ENCODE data around the gene UQCC2.
A peak's percentile ranks its signal among the peaks of the same experiment; 100 is the strongest.

Gene UQCC2

DNA sequence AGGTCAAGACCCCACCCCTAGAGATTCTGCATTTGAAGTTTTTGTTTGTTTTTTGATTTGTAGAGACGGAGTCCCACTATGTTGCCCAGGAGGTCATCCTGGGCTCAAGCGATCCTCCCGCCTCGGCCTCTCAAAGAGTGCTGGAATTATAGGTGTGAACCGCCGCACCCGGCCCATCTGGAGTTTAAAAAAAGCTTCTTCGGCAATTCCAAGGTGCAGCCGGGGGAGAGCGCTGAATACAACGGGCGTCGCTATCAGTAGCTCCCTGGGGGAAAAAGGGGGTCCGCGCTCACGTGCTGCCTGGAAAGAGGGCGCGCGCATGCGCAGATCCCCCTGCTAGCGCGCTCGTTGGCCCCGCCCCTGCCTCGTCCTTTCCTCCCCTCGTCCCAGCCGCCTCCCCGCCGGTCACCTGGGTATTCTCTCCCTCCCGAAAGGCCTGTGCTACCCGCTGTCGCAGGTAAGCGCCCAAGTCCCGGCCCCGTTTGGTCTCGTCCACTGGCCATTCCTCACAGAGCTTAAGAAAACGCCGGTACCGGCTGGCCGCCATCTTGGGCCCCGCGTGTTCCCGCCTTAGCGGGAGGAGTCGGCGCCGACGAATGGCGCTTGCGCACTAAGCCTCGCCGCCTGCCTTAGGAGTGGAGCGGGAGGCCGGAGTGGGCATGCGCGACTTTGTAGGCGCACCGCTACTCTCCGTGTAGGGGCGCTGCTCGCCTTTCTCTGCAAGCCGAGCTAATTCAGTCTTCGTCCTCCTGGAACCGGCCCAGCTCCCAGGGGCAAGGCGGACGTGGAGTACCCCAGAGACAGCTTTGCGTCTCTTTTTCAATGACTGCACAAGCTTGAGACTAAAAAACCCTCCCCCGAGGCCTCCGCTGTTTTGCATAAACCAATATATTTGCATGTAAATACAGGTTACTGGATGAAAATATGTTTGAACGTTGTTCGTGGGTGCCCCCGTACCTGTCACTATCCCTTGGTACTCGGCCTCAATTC lies at the start of gene UQCC2:
Gene UQCC2 (minus strand): TSS at position 561 of the 990 bp plus-strand sequence. CDS start 14 bp downstream, at position 547.
- Histone ChIP-seq H3K4me3 (peak within 1 kb of the TSS; percentile 51 to 86 (median 71)), H3K27ac (peak within 1 kb of the TSS; percentile 65 to 98 (median 94))

- H3K4me3 ChIP-seq = no peak overlapping the region
- no peak overlapping the region for H3K27ac ChIP-seq
These were observed 48.6 kb upstream of the UQCC2 start for GRCh38 chr6:33759887-33760629.

DNA sequence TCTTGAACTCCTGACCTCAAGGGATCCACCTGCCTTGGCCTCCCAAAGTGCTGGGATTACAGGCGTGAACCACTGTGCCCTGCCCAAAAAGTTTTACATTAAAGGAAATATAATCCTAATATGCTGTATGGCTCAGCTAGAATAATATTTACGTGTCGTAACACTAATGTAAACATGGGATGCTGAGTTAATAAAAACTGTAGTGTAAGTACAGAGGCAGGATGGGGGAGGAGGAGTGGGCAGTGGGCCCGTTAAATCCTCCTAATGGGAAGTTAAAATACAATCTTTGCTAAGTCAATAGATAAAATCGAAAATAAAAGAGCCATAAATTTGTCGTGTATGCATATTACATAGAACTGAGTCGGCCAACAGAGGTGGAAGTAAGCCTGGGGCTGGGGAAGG lies 47.3 kb upstream of the UQCC2 start:
- H3K4me3 ChIP-seq = no peak overlapping the region
- H3K27ac ChIP-seq = no peak overlapping the region

GRCh38 chr6:33757906-33758305 lies 46.4 kb upstream of the UQCC2 start:
- Histone ChIP-seq H3K27ac (no peak overlapping the region), H3K4me3 (no peak overlapping the region)

DNA sequence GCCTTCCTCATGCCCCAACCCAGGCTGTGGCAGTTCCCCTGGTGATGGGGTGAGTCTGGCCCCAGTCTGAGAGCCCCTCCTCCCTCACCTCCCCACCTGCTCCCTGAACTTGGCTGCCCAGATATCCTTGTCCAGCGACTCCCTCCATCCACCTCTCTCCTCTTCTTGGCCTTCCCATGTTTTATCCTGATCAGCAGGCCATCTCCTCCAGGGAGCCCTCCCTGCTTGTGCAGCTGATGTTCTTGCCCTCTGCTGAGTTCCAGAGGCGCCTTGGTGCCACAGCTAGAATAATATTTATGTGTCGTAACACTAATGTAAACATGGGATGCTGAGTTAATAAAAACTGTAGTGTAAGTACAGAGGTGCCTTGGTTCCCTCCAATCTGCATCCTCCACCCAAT lies 45.6 kb upstream of the UQCC2 start:
- Histone ChIP-seq H3K4me3 (no peak overlapping the region), H3K27ac (no peak overlapping the region)

GRCh38 chr6:33756211-33756954 lies 44.9 kb upstream of the UQCC2 start:
- Histone ChIP-seq H3K27ac (no peak overlapping the region), H3K4me3 (no peak overlapping the region)

GRCh38 chr6:33755070-33755869 lies 43.8 kb upstream of the UQCC2 start:
- Histone ChIP-seq H3K27ac (no peak overlapping the region), H3K4me3 (no peak overlapping the region)

DNA sequence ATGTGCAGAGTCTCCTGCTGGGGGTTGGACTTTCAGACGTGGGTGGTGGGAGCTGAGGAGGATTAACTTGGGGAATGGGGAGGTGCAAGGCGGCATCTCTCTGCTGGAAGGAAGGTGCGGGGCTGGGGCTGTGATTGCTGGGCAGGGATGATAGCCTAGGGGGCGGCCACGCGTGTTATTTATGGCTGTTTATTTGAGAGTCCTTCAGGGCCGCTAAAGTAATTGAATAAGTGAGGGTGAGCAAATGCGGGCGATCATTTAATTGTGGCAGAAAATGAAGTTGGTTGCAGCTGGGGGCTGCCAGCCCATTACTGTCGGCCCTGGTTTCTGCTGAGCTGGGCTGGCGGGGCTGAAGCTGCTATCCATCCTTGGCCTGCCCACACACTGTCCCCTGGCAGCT lies 42.7 kb upstream of the UQCC2 start:
- H3K4me3 ChIP-seq = no peak overlapping the region
- no peak overlapping the region for H3K27ac ChIP-seq

GRCh38 chr6:33752646-33753015 lies 41.1 kb upstream of the UQCC2 start:
- H3K4me3 ChIP-seq = no peak overlapping the region
- H3K27ac ChIP-seq = no peak overlapping the region

- Histone ChIP-seq H3K4me3 (no peak overlapping the region), H3K27ac (no peak overlapping the region)
These were observed 40.5 kb upstream of the UQCC2 start for GRCh38 chr6:33751771-33752645.

DNA sequence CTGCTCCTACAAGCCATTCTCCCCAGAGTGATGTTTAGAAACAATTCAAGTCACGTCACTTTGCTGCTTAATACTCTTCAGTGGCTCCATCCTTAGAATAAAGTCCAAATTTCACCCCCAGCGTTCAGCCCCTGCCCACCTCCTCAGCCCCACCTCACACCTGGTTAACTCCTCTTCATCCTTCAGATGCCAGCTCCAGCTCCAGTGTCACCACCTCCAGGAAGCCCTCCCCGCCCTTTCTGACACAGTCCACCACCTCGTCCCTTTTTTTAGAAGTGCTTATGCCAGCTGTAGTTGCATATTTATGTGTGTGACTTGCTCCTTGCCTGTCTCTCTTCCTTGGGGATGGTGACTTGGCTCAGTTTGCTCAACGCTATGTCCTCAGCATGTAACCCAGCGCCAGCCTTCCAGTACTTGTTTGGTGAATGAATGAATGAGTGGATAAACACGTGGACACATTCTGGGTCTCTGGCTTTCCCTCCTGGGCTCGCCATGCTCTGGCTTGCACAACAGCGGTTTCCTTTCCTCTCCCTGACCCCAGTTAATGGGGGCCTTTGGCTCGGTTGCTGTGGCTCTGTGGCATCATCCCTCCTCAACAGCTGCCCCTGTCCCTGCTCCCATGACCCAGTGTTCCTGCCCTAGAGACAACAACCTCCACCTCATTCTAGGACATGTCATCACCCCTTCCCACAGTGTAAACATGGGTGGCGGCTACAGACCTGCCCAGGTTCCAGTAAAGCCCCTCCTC lies 38.9 kb upstream of the UQCC2 start:
- no peak overlapping the region for H3K4me3 ChIP-seq
- H3K27ac ChIP-seq = no peak overlapping the region

DNA sequence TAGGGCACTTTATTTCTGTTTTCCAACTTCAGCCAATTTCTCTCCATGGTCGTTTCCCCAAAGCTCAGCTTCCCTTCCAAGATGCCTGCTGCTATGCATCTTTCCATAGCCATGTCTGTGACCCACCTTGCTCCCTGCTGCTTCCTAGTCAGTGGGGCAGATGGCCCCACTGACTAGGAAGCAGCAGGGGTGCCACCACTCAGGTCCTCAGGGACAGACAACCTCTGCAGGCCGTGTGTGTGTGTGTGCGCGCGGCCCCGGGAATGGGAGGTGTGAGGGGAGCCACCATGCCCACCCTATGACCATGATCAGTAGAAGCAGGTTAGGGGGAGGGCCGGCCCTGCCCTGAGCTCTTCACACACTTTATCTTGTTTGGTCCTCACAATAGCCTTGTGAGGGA lies 37.9 kb upstream of the UQCC2 start:
- Histone ChIP-seq H3K4me3 (no peak overlapping the region), H3K27ac (no peak overlapping the region)

DNA sequence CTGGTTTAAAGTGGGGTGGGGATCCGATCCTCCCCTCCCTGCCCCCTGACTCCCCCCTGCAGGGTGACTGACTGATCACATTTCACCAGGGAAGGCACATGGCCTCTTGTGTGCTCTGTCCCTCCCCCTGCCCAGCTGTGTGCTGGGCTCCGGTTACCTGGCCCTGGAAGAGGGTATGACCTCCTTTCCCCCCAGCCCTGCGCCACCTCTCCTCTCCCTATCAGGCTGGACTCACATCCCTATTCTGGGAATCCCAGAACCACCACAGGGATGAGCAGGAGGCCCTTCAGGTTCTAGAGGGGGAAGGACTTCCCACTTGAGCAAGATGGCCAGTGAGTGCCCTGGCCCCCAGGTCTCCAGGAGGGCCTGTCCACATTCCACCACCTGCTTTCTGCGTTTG lies 37.3 kb upstream of the UQCC2 start:
- no peak overlapping the region for H3K27ac ChIP-seq
- no peak overlapping the region for H3K4me3 ChIP-seq

DNA sequence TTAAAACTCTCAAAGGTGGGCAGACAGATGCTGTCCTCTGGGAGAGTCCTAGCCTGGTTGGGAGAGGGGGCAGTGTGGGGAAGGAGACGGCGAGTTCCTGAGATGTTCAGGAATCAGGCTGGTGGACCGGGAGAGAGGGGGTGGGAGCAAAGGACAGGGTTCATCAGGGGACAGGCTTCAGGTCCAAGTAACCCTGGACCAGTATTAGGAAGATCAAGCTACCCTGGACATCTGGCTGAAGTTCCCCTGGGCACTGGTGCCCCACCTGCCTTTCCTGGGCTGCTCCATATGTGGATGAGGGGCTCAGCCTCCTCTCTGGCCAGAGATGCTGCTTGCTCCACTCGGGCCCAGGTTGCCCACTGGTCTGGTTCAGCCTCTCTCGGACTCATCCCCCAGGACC lies 36.3 kb upstream of the UQCC2 start:
- H3K4me3 ChIP-seq = no peak overlapping the region
- no peak overlapping the region for H3K27ac ChIP-seq

GRCh38 chr6:33746651-33747100 lies 35.2 kb upstream of the UQCC2 start, which contains the start of gene IP6K3:
Gene IP6K3 (minus strand): TSS chr6:33746905. CDS start chr6:33735476, 11,429 bp downstream.
- Histone ChIP-seq H3K27ac (no peak within 1 kb of the TSS), H3K4me3 (no peak within 1 kb of the TSS)

DNA sequence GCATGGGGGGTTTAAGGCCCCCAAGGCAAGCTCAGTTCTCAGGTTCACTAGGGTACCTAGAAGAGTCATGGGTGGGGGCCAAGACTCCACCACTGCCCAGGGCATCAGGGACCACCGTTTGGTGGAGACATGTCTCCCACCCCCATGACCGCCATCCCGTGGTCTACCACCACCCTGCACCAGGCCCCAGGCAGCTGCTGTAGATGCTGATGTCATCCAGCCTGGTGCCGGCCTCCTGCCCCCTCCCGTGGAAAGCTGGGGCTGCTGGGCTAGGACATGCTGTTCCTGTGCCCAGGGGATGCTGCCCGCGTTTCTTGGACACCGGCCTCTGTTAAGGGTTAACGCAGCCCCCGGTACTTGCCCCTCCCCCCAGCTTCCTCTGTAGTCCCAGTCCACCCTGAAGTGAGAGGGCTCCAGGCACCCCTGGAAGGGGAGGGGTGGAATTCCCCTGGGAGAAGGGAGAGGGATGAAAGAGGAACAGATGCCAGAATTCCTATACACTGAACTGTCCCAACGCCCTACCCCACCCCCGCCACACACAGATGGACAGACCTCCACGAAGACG lies 34.6 kb upstream of the UQCC2 start:
- Histone ChIP-seq H3K4me3 (no peak overlapping the region), H3K27ac (no peak overlapping the region)

- H3K27ac ChIP-seq = peak overlapping the region in 1 of 21 experiments; percentile 38
- no peak overlapping the region for H3K4me3 ChIP-seq
These were observed 34.0 kb upstream of the UQCC2 start for GRCh38 chr6:33745548-33745947.

Measured in skin epidermis (tissue), 12 donors.